ENCODE data around the gene CEACAM1. TPM values are rescaled to one million over a fixed set of nuclear protein-coding genes. Genes with fewer than 3 reads are reported as not detected.

The CEACAM1 gene
- total and polyA plus RNA-seq, 2 experiments from 2014 or later: 0.63 to 3.0 TPM

- Histone ChIP-seq H3K9me2 (ENCODE audit: insufficient read depth) (no peaks in the 10 kb centered on the region), H3K4me2 (no peak overlapping the region), H3F3A (replicated peaks; ENCODE audit: low read depth) (no peaks in the 10 kb centered on the region), H2AFZ (no peak overlapping the region), H3K36me3 (ENCODE audit: insufficient read depth) (no peaks in the 10 kb centered on the region), H3K79me2 (replicated peaks; ENCODE audit: insufficient read depth) (no peaks in the 10 kb centered on the region), H4K20me1 (replicated peaks; ENCODE audit: insufficient read depth) (no peaks in the 10 kb centered on the region), H3K27me3 (ENCODE audit: insufficient read depth) (no peaks in the 10 kb centered on the region), H3K27ac (ENCODE audit: low read depth) (no peak overlapping the region), H3K4me3 (no peak overlapping the region), H3K4me1 (ENCODE audit: insufficient read depth) (peaks cover 9% of the 10 kb centered on the region; the same call in 1 of the 2 replicates)
- ATAC-seq: no peak
- no peak overlapping the region for H3K27ac Mint-ChIP-seq
- peaks cover 21% of the 10 kb centered on the region for H3K4me1 Mint-ChIP-seq
- no peak overlapping the region for H3K4me3 Mint-ChIP-seq
- no peak for TF ChIP-seq POLR2AphosphoS5 (IDR thresholded peaks at IDR 0.05; ENCODE audit: low read depth)
- no peak for TF ChIP-seq CTCF (conservative IDR thresholded peaks at IDR 0.05; ENCODE audit: low read depth in 2 of 2)
- no peak for TF ChIP-seq STAT1 (IDR thresholded peaks at IDR 0.05; ENCODE audit: unreplicated experiment)
- no peak for TF ChIP-seq ZNF114 (CRISPR knock-in tag; IDR thresholded peaks at IDR 0.05)
- TF ChIP-seq REST (IDR thresholded peaks at IDR 0.05; ENCODE audit: unreplicated experiment): no peak
- no peak for TF ChIP-seq JUNB (IDR thresholded peaks at IDR 0.05; ENCODE audit: unreplicated experiment)
- TF ChIP-seq CREB1 (CRISPR knock-in tag; IDR thresholded peaks at IDR 0.05; ENCODE audit: low read depth): no peak
- TF ChIP-seq EZH2 (IDR thresholded peaks at IDR 0.05; ENCODE audit: low read depth, unreplicated experiment): no peak
- no peak for TF ChIP-seq EZH2phosphoT487 (IDR thresholded peaks at IDR 0.05; ENCODE audit: unreplicated experiment)
- no peak for TF ChIP-seq ZNF462 (CRISPR knock-in tag; IDR thresholded peaks at IDR 0.05)
- no peak for TF ChIP-seq NANOG (IDR thresholded peaks at IDR 0.05; ENCODE audit: borderline replicate concordance)
- TF ChIP-seq ZNF331 (CRISPR knock-in tag; IDR thresholded peaks at IDR 0.05; ENCODE audit: low read depth): no peak
- no peak for TF ChIP-seq ETS1 (IDR thresholded peaks at IDR 0.05)
- H3K27me3 Mint-ChIP-seq (ENCODE audit: insufficient read depth, low read depth, poor library complexity): peaks cover 2% of the 10 kb centered on the region
- DNase-seq (ENCODE audit: low spot score): no peak
- H3K36me3 Mint-ChIP-seq (ENCODE audit: low read depth): no peaks in the 10 kb centered on the region
- no peaks in the 10 kb centered on the region for H3K9me3 Mint-ChIP-seq
These were observed 39.3 kb downstream of the CEACAM1 start for GRCh38 chr19:42488783-42489521.

Data from GM23338 (cell line).